HepG2 (cell line): ENCODE results near the gene DPH1.

ENCODE experiments used
- CREB1 ChIP-seq, 2 experiments: fragments of 450-650 bp in 1 of 2; IDR thresholded peaks; 2 replicates each; pipeline ENCODE4 v1.6.1; 2016 to 2017; ENCODE audit warnings: control low read depth in 1 of 2, mild to moderate bottlenecking in 1 of 2, missing compliant biosample characterization in 1 of 2, missing genetic modification characterization in 1 of 2
- CTCF ChIP-seq: sonication (generic); formaldehyde crosslinking; IDR thresholded peaks from 2 replicates; pipeline ENCODE4 v1.5.0; 2020; ENCODE audit warnings: mild to moderate bottlenecking, missing genetic modification reagents, moderate library complexity
- FOXJ3 ChIP-seq: sonication (generic); formaldehyde crosslinking; IDR thresholded peaks from 2 replicates; pipeline ENCODE4 v1.4.0; 2020; ENCODE audit warnings: missing genetic modification reagents, mild to moderate bottlenecking, borderline replicate concordance
- FOXK2 ChIP-seq: fragments of 450-650 bp; IDR thresholded peaks from 2 replicates; pipeline ENCODE4 v1.6.1; 2016
- GLI4 ChIP-seq: sonication (generic); formaldehyde crosslinking; IDR thresholded peaks from 2 replicates; pipeline ENCODE4 v1.5.1; 2020; ENCODE audit warnings: missing genetic modification reagents, mild to moderate bottlenecking, moderate library complexity, borderline replicate concordance
- HCFC1 ChIP-seq: fragments of 150-350 bp; IDR thresholded peaks from 2 replicates; pipeline ENCODE4 v1.6.1; 2014; ENCODE audit warnings: low read depth, low read length
- JUND ChIP-seq: sonication (generic); formaldehyde crosslinking; IDR thresholded peaks from 2 replicates; pipeline ENCODE4 v1.8.0; 2022; ENCODE audit warnings: mild to moderate bottlenecking, missing genetic modification reagents
- NR3C1 ChIP-seq: sonication (generic); formaldehyde crosslinking; IDR thresholded peaks from 2 replicates; pipeline ENCODE4 v1.4.0; 2020; ENCODE audit warnings: missing genetic modification reagents
- REPIN1 ChIP-seq: sonication (generic); formaldehyde crosslinking; IDR thresholded peaks from 2 replicates; pipeline ENCODE4 v1.8.0; 2022; ENCODE audit warnings: missing genetic modification reagents, low read depth, mild to moderate bottlenecking, borderline replicate concordance
- TF ChIP-seq, protein P1 (sequence below): sonication (generic); formaldehyde crosslinking; conservative IDR thresholded peaks from 2 replicates; pipeline ENCODE4 v1.5.0; 2020; ENCODE audit warnings: missing genetic modification reagents

DNA sequence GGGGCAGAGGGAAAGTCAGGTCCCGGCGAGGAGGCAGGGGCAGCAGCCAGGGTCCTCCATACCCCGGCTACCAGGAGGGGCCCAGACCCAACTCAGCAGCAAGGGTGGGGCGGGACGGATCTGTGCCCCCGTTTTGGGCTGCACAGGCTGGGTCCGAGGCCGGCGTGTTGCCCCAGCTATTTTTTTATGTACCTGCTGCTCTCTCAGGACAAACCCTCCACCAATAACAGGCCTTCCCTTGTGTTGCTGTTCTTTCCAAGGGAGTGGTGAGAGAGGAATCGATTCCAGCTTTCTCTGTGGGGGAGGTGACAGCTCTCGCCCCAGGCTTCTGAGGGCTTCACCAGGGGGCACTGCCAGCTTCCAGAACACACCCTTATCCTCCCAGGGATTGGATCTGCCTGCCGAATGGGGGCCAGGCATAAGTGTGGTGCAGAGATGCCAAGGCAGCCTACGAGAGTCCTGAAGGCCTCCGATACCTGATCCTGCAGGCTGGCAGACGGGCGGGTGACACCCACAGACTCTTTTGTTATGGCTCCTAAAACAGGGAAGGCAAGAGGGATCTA lies 27.1 kb upstream of the DPH1 start:
- TF ChIP-seq HCFC1 (no peak), JUND (no peak), FOXJ3 (no peak), NR3C1 (CRISPR knock-in tag) (no peak), FOXK2 (no peak), REPIN1 (no peak), CTCF (CRISPR knock-in tag) (no peak), CREB1 (IDR thresholded peaks at IDR 0.05) (no peak), CREB1 (CRISPR knock-in tag; IDR thresholded peaks at IDR 0.05) (no peak), GLI4 (CRISPR knock-in tag) (no peak)
- TF ChIP-seq, protein P1, sequence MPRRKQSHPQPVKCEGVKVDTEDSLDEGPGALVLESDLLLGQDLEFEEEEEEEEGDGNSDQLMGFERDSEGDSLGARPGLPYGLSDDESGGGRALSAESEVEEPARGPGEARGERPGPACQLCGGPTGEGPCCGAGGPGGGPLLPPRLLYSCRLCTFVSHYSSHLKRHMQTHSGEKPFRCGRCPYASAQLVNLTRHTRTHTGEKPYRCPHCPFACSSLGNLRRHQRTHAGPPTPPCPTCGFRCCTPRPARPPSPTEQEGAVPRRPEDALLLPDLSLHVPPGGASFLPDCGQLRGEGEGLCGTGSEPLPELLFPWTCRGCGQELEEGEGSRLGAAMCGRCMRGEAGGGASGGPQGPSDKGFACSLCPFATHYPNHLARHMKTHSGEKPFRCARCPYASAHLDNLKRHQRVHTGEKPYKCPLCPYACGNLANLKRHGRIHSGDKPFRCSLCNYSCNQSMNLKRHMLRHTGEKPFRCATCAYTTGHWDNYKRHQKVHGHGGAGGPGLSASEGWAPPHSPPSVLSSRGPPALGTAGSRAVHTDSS (CRISPR knock-in tag): no peak
